ENCODE results near the gene BRINP1.

GRCh38 chr9:119302988-119303698 lies 66.1 kb downstream of the BRINP1 start:
- TF ChIP-seq, protein P1, sequence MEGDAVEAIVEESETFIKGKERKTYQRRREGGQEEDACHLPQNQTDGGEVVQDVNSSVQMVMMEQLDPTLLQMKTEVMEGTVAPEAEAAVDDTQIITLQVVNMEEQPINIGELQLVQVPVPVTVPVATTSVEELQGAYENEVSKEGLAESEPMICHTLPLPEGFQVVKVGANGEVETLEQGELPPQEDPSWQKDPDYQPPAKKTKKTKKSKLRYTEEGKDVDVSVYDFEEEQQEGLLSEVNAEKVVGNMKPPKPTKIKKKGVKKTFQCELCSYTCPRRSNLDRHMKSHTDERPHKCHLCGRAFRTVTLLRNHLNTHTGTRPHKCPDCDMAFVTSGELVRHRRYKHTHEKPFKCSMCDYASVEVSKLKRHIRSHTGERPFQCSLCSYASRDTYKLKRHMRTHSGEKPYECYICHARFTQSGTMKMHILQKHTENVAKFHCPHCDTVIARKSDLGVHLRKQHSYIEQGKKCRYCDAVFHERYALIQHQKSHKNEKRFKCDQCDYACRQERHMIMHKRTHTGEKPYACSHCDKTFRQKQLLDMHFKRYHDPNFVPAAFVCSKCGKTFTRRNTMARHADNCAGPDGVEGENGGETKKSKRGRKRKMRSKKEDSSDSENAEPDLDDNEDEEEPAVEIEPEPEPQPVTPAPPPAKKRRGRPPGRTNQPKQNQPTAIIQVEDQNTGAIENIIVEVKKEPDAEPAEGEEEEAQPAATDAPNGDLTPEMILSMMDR (conservative IDR thresholded peaks at IDR 0.05; ENCODE audit: low read length) = no peak
- no peak for TF ChIP-seq EZH2phosphoT487 (IDR thresholded peaks at IDR 0.05; ENCODE audit: borderline replicate concordance, low read depth, low read length)

All from OCI-LY7 (cell line).